22Rv1 (cell line): ENCODE measurements around the gene CAMTA1.

ENCODE experiments used
- CTCF ChIP-seq: fragments of 450-650 bp; IDR thresholded peaks from 2 replicates; pipeline ENCODE4 v1.5.1; 2017; ENCODE audit warnings: mild to moderate bottlenecking
- ZFX ChIP-seq: fragments of 450-650 bp; IDR thresholded peaks from 2 replicates; pipeline ENCODE4 v1.6.1; 2017; ENCODE audit warnings: antibody characterized with exemption, borderline replicate concordance

DNA sequence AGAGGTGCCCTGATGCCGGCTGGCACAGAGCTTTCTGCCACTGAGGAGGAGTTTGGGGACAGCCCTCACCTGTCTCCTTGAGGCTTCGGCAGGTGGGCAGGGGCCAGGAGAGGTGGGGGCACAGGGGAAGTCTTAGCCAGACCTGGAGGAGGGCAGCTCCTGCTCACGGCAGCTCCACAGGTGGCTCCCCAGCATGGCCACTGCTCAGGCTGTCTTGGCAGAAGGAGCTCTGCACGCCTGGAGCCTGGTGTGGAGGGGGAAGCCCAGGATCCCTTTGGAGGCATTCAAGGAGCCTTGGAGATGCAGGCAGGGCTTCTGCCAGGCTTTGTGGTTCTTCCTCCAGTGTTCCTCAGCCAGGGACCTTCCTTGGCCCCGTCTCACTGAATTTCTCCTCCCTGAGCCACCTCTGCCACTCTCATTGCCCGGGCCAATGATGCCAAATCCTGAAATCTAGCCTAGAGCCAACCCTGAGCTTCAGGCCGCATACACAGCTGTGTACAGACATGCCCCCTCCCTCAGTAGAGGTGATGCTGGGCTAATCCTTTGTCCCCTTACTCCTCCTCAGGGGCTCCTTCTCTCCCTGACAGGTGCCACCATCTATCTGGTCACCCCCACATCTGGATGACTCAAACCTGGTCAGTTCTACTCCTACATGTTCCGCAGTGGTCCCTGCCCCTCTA, 734.1 kb downstream of the CAMTA1 start:
- TF ChIP-seq CTCF = no peak
- TF ChIP-seq ZFX = no peak
